22Rv1 (cell line): ENCODE results near the gene NOP53.

Experiments
- ZFX ChIP-seq: fragments of 450-650 bp; IDR thresholded peaks from 2 replicates; pipeline ENCODE4 v1.6.1; 2017; ENCODE audit warnings: antibody characterized with exemption, borderline replicate concordance
- TF ChIP-seq, protein P1 (sequence below): fragments of 450-650 bp; IDR thresholded peaks from 2 replicates; pipeline ENCODE4 v1.5.1; 2017; ENCODE audit warnings: mild to moderate bottlenecking

DNA sequence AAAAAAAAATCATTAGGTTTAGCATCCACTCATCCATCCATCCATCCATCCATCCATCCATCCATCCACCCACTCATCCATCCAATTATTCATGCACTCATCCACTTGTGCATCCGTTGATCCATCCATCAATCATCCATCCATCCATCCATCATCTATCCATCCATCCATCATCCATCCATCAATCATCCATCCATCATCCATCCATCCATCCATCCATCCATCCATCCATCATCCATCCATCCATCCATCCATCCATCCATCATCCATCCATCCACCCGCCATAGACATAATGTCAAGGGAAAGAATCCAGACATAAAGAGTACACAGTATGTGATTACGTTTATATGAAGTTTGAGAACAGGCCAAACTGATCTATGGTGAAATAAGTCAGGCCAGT lies 24.2 kb downstream of the NOP53 start:
- TF ChIP-seq, protein P1, sequence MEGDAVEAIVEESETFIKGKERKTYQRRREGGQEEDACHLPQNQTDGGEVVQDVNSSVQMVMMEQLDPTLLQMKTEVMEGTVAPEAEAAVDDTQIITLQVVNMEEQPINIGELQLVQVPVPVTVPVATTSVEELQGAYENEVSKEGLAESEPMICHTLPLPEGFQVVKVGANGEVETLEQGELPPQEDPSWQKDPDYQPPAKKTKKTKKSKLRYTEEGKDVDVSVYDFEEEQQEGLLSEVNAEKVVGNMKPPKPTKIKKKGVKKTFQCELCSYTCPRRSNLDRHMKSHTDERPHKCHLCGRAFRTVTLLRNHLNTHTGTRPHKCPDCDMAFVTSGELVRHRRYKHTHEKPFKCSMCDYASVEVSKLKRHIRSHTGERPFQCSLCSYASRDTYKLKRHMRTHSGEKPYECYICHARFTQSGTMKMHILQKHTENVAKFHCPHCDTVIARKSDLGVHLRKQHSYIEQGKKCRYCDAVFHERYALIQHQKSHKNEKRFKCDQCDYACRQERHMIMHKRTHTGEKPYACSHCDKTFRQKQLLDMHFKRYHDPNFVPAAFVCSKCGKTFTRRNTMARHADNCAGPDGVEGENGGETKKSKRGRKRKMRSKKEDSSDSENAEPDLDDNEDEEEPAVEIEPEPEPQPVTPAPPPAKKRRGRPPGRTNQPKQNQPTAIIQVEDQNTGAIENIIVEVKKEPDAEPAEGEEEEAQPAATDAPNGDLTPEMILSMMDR, result no peak
- TF ChIP-seq ZFX, result no peak
